Activated gamma-delta T cell treated with anti-CD3 and anti-CD28 coated beads, Interleukin-2, amount 50 U/mL, for 16 hours (primary cell): ENCODE measurements around the gene GALNT8.
"Not testable (repeated sequence)": the region's sequence is repeated elsewhere in the genome, so short reads cannot be mapped to it uniquely, and the experiment has no call there.

Experiments used
- DNase-seq: peaks from one replicate; pipeline ENCODE4 v3.0.0-alpha.2; 2020; ENCODE audit warnings: low read depth

Gene GALNT8, protein sequence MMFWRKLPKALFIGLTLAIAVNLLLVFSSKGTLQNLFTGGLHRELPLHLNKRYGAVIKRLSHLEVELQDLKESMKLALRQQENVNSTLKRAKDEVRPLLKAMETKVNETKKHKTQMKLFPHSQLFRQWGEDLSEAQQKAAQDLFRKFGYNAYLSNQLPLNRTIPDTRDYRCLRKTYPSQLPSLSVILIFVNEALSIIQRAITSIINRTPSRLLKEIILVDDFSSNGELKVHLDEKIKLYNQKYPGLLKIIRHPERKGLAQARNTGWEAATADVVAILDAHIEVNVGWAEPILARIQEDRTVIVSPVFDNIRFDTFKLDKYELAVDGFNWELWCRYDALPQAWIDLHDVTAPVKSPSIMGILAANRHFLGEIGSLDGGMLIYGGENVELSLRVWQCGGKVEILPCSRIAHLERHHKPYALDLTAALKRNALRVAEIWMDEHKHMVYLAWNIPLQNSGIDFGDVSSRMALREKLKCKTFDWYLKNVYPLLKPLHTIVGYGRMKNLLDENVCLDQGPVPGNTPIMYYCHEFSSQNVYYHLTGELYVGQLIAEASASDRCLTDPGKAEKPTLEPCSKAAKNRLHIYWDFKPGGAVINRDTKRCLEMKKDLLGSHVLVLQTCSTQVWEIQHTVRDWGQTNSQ

DNA sequence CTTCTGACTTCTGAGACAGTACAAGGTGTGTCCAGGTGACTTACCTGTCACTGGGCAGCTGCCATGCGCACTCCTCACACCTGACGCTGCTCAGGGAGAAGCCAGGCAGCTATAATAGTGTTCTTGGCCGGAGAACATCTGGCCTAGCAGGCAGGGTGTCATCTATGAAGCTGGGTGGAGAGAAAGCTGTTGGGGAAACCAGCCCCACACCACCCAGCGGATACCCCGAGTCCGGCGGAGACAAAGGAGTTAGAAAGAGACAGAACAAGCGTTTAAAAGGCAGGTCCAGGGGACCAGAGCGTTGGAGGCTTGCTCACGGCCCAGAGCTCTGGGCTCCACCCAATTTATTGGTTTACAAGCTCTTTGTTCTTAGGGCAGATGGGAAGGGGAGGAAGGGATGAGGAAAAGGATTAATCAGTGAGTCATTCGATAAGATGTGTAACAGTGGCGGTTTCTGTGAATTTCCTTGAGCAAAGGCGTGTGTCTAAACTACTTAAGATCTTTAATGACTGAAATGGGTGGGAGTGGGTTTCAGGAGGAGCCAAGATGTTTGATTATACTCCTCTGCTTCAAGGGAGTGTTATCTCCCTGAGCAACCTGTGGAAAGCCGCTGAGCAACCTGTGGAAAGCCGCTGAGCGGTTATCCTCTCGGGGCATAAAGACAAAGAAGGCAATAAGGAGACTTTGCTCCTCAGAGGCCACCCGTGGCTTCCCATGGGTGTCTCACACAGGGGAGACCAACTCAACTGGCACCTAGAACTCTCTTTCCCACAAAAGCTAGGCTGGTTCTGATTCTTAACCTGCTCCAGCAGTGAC, at the start of gene GALNT8:
GALNT8 (plus strand) TSS at position 580 of the 816 bp plus-strand sequence. CDS start 278 bp downstream, outside the sequence.
- DNase-seq, result no peak

DNA sequence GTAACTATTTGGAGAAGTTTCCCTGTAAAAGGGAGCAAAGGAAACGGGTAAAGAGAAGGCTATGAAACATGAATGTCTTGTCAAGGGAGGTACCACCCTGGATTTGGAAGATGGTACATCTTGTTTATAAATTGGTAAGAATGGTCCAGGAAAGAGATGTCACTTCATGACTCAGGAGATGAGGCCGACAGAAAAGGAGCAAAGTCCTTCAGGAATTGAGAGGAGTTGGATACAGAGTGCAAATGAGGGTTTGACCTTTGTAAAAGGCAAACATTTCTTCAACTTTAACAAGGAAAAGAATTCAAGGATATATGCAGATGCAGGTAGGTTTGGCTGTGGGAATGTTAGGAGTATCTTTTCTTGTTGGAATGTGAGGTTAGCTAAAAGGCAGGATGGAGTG, 40.5 kb upstream of the GALNT8 start:
- DNase-seq, result no peak

DNA sequence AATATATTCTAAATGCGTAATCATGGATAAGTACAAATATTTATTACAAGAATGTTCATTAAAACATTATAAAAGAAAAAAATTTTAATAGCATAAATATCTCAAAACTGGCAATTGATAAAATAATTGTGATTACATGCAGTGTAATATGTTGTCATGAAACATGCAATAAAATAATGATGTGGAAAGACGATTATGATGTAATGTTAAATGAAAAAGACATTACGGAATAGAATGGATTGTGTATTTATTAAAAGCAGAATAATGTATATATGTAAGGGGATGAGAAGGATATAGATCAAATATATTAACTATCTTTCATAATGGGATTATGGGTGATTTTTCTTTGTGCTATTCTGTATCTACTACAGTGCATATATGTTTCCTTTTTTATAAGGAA, 38.5 kb upstream of the GALNT8 start:
- no peak for DNase-seq

DNA sequence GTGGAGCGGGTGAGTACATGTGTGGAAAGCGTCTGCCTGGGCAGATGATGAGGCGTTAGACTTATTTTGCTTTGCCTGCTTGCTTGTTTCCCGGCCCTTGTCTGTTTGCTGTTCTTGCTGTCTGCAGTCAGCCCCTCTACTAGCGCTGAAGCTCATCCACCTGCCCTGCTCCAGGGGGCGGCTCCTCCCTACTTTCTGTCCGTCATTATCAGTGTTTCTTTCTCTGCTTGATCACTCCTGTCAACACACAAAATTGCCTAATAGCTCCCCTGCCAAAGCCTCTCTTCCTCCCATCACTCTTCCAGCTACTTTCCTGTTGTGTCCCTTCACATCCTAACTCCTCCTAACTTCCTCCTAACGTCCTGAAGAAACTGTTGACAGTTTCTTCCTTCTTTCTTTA, 34.9 kb upstream of the GALNT8 start:
- no peak for DNase-seq

DNA sequence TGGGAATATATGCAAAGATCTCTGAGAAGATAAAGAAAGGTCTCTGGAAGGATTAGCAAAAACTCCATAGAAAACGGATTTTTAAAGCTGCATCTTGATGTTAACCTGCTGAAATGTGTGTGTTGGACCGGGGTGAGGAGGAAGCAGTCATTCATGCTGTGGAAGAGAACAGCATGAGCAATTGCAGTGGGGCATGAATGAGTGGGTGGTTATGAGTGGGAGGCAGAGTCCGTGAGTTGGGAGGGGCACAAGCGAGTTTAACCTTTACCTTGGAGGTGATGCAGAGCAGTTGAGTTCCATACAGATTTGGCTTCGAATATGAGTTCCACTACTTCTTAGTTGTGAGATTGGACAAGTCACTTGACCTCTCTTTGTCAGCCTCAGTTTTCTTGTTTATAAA, 29.4 kb upstream of the GALNT8 start:
- no peak for DNase-seq

DNA sequence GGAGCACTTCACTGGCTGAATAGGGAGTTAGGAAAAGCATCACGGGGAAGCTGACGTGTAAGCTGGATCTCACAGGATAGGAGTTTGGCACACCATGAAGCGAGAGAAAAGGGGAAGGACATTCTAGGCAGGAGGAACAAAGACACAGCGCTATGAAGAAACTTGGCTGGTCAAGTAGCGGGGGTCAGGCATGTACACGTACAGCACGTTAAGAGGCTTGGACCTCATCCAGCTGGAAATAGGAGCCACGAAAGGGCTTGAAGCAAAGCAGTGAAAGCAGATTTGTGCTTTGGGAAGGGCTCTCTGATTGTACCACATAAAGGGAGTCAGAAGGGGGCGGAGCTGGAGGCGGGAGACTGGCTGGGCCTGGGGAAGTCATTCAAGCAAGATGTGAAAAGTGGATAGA, 19.6 kb upstream of the GALNT8 start:
- no peak for DNase-seq

DNA sequence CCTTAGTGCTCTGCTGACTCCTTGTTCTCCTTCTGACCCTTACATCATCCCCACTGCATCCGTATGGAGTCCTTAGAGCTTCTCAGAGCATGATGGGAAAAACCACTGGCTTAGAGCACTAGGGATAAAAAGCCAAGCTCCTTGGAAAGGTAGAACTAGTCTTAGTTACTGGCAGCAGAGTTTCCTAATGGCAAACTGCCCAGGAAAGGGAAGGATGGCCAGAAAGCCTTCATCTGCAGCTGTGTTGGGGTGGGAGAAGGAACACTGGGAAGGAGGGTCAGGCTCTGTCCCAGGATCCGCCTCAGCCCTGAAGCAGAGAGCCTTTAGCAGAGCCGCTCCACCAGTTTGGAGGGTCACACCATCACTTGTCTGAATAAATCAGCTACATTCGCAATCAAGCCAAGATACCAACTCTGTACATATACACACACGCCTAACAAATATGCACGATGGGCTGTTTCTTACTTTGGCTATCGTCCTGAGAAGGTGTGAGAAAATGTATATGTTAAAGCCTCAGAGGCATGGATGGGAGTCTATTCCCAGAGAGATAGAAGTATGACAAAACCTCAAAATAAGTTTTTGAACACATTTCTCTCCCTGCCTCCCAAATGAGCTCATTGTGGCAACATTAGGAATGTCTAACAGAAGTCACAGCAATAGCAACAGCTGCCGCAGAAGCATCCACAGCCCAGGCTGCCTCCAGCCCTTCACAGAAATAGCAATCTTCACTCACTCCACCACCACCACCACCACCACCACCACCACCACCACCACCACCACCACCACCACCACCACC, 18.6 kb upstream of the GALNT8 start:
- no peak for DNase-seq

DNA sequence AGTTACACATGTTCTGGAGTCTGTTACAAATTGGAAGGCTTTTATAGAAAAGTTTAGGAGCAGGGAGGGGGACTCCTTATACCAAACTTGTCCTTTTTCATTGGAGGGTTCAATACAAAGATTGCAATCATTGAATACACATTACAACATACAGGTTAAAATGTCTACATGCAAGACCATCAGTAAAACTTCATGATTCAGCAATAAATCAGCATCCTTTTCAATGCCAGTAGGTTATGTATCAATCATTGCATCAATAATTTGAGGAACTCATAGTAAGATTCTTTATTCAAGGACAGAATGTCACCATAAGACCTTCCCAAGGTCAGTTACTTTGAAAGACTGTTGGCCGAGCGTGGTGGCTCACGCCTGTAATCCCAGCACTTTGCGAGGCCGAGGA, 16.5 kb upstream of the GALNT8 start:
- DNase-seq, result no peak

DNA sequence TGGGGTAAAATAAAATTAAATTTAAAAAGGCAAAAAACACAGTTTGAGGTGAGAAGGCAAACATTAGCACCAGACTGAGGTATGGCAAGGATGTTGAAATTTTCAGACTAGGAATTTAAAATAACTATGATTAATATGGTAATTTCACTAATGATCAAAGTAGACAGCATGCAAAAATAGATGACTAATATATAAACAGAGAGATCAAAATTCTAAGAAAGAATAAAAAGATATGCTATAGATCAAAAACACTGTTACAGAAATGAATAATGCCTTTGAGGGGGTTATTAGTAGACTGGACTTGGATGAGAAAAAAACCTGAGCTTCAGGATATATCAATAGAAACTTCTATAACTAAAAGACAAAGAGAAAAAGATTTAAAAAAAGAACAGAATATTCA, 14.4 kb upstream of the GALNT8 start:
- no peak for DNase-seq

DNA sequence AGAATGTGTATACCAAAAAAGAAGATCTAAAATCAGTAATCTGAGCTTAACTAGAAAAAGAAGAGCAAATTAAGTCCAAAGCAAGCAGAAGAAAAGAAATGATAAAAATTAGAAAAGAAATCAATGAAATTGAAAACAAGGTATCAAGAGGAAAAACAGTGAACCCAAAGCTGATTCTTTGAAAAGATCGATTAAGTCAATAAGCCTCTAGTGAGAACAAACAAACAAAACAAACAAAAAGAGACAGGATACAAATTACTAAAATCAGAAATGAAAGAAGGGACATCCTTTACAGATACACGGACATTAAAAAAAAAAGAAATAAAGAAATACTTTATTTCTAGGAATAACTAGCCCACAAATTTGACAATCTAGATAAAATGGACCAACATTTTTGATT, 12.9 kb upstream of the GALNT8 start:
- no peak for DNase-seq

DNA sequence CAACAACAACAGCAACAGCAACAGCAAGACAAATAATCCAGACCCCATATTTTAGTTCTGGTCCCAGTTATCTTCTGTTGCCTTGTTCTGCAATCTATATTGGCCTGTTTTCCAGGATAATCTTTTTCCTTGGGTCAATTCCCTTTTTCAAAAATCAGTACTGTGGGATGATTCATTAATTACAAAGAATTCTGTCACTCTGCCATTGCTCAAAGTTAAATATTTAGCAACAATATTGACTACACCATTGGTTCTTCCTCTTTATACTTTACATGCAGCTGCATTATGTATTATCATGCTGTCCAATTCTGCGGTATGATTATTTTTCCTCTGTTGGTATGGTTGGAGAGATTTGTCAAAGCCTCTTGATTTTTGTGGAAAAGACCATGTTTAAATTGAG, 10.1 kb upstream of the GALNT8 start:
- no peak for DNase-seq

DNA sequence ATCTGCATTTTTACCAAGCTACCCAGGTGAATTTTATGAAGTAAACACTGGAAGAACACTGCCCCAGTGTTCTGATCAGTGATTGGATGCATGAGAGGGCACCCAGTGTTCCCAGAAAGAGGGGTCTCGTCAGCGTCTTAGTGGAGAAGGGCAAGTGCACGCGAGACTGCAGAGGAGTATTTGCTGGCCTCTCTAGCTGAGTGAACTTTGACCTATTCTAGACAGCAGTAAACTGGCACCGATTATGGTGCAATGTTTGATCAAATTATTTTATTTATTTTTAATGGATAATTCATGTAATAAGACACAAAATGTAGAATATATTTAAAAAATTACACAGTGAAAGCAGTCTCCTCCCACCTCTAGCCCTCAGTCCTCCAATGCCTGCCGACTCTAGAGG, 5.3 kb upstream of the GALNT8 start:
- DNase-seq, result no peak

DNA sequence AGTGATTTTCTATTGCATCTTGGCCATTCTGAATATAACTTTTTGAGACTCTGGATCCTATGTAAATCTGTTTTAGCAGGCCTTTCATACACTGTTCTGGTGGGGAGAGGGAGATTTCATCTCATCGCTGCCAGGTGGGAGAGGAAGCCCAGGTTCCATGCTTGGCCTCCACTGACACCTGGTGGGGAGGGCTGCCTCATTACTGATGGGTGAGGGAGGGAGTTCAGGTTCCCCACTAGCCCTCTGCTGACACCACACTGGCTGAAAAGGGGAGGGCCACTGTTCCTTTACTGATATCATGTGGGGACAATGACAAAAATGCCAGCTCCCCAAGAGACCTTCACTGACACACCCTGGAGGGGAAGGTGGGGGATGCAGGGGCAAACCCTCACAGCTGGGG, 2.4 kb upstream of the GALNT8 start:
- no peak for DNase-seq

DNA sequence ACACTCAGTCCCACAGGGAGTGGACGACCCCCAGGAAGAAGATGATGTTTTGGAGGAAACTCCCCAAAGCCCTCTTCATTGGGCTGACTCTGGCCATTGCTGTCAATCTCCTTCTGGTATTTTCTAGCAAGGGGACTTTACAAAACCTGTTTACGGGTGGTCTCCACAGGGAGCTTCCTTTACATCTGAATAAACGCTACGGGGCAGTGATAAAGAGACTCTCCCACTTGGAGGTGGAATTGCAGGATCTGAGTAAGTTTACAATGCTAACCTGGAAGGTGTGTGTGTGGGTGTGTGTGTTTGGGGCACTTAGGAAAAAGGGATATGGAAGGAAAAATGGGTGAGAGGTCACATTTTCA, 416 bp downstream of the GALNT8 start:
- DNase-seq, result no peak

DNA sequence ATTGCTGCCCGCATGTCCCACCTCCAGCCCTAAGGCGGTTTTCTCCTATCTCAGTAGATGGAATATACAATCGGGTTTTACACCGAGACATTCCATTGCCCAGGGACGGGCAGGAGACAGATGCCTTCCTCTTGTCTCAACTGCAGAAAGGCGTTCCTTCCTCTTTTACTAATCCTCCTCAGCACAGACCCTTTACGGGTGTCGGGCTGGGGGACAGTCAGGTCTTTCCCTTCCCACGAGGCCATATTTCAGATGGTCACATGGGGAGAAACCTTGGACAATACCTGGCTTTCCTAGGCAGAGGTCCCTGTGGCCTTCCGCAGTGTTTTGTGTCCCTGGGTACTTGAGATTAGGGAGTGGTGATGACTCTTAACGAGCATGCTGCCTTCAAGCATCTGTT, 1.4 kb downstream of the GALNT8 start:
- not testable (repeated sequence) for DNase-seq

DNA sequence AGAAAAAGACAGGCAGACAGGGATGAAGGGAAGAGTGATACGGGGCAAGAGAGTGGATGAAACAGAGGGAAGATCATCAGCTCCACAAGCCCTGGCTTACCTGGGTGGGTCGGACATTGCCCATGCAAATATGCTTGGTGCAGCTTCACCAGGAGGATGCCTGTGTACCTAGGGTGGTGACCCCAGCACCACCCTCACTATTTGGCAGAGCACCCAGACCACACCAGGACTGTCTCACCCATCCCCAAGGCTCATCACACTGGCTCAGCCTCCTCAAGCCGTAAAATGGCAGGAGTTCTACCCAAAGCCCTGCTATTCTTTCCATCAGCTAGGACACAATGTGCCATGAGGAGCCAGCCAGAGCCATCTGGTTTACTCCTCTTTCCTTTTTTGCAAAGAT, 3.0 kb downstream of the GALNT8 start:
- DNase-seq, result no peak

DNA sequence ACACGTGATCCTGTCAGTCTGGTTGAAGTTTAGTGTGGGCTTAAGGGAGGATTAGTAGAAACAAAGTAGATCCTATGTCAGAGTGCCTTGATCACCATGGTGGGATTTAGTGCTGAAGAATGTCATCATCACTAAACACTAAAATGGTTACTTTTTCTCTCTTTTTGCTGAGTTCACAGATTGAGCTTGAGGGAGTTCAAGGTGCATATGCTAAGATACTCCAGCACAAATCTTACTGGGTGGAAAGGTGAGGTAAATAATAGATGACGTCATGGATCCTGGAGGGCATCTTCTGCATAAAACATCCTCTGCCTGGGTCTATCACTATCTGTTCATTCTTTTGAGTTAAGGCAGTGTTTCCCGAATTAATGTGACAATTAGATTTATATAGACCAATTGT, 4.9 kb downstream of the GALNT8 start:
- no peak for DNase-seq

DNA sequence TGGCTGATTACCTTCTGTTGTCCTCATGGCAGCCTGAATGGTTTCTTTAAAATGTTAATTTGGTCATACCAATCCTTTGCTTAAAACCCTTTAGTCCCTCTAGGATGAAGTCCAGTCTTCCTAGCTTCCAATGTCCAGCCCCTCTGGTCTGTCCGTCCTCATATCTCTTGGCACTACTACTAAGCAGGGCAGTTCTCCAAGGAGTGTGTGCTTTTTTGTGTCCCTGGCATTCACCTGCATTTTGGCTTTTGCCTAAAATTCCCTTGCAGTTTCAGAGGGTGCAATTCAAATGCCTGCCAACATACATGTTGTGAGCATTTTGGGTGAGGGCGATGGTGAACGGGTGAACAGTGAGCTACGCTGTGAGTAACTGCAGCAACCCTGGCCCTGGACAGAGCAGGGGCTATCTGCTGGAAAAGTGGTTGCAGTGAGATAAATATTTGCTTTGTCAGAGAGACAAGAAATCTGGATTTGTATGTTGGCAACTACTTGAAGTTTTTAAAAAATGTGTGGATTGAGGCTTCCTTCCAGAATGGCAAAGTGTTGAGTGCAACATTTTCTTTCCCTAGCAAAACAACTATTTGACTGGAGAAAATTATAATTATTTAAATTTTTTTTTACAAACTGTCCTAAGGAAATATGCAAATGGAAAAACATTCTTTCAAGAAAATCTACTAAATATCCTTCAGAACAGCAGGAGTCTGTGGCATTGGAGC, 14.6 kb downstream of the GALNT8 start:
- no peak for DNase-seq

DNA sequence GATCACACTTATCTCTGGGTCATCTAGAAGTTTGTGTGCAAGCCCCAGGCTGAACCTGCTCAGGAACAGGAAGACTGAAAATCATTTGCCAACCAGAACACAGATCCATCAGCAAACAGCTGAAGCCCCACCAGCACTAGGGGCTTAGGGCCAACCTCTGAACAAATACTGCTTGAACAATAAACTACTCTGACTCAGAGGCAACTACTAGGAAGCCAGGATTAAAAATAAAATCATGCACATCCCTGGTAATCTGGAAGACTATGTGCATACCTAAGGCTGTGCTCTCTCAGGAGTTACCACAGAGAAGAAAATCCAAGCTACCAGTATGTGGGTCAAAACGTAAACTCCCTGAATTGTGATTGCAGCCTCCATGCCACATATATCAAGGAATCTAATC, 15.9 kb downstream of the GALNT8 start:
- no peak for DNase-seq

DNA sequence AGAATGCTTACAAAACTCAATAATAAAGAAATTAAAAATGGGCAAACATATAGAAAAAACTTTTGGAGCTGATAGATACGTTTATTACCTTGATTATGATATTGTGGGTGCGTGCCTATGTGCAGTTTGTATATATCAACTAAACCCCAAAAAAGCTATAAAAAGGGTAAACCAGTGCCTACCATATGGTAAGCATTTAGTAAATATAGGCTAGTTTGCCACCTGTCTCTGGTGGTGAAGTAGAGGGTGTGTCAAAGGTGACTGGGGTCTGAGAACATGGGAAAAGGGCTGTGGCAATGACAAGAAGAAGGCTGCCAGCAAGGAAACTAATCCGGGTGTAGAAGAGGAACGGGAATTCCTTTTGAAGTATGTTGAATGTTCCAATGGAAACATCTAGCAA, 18.3 kb downstream of the GALNT8 start:
- no peak for DNase-seq

DNA sequence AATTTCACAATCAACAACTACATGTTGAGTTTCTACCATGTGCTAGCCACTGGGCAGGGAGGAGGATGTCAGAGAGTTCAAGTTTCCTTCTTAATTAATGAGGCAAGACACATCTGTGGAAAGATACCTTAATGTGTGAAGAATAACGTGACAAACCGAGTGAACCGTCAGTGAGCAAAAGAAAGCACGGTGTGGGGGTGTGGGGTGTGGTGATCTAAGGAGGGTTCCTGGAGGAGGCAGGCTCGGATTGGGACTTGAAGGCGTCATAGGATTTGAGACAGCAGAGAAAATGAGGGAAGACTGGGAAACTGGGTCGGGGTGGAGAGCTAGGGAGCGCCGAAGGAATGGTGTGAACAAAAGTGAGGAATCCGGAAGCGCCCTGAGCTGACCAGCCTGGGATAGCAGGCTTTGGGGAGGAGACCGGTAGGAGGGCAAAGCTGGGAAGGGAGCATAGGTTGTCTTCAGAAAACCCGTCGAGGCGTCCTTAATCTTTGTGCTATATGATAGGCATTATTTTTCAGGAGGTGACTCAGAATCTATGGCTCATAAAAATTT, 22.3 kb downstream of the GALNT8 start:
- DNase-seq, result no peak
